ENCODE results near the gene P2RX6. TPM values are rescaled to one million over a fixed set of nuclear protein-coding genes. Genes with fewer than 3 reads are reported as not detected.

Gene P2RX6
- total and polyA plus RNA-seq, 7 donors, result under 0.01 to 2.0 (median 1.1) TPM; not detected in 1

DNA sequence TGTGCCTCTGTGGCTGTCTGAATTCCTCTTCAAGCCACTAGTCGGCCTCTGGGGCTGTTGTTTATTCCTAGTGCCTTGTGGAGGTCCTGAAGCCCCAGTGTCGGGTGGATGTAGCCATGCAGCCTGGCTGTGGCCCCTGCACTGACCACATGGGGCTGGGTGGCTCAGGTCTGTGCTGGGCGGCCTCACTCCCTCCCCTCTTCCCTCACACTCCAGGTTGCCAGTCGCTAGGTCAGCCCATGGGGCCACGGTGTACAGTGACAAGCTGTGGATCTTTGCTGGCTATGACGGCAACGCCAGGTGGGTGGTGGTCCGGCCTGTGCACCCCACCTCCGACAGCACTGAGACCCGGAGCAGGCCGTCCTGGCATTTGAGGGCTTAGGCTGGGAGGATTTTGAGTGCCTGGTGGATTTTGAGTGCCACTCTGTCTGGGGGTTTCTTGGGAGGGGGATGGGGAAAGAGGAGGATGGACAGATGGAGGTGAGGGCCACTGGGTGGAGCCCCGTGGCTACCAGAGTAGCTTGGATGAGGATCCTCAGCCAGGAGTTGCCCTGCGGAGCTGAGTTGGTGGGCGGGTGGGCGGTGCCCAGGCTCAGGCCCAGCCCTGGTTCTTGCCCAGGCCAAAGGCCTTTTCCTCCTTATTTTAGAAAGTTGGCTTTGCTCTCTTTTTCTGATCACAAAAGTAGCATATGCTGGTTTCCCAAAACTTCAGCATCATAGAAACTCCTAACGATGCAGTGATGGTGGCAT is 26.2 kb upstream of the P2RX6 start:
- intact Hi-C loops (cut with DNase I), result no loop called here
- no peak for DNase-seq
- H3K4me3 ChIP-seq, result no peak overlapping the region
- H3K27ac ChIP-seq, result no peak overlapping the region
- WGBS, 2 donors, result 94% methylated on average over 16 of the region's 16 CpGs
- H3K4me1 ChIP-seq, result peaks cover 0 to 9% (median 3%) of the 10 kb centered on the region in 4 donors
- no peaks in the 10 kb centered on the region for H3K27me3 ChIP-seq
- TF ChIP-seq, protein P1, sequence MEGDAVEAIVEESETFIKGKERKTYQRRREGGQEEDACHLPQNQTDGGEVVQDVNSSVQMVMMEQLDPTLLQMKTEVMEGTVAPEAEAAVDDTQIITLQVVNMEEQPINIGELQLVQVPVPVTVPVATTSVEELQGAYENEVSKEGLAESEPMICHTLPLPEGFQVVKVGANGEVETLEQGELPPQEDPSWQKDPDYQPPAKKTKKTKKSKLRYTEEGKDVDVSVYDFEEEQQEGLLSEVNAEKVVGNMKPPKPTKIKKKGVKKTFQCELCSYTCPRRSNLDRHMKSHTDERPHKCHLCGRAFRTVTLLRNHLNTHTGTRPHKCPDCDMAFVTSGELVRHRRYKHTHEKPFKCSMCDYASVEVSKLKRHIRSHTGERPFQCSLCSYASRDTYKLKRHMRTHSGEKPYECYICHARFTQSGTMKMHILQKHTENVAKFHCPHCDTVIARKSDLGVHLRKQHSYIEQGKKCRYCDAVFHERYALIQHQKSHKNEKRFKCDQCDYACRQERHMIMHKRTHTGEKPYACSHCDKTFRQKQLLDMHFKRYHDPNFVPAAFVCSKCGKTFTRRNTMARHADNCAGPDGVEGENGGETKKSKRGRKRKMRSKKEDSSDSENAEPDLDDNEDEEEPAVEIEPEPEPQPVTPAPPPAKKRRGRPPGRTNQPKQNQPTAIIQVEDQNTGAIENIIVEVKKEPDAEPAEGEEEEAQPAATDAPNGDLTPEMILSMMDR (IDR thresholded peaks at IDR 0.05), result no peak
- TF ChIP-seq EP300 (IDR thresholded peaks at IDR 0.05) (no peak), POLR2AphosphoS5 (IDR thresholded peaks at IDR 0.05) (no peak), POLR2A (IDR thresholded peaks at IDR 0.05) (no peak)
- no peaks in the 10 kb centered on the region for H3K9me3 ChIP-seq
- peaks cover 18 to 86% (median 35%) of the 10 kb centered on the region in 4 donors for H3K36me3 ChIP-seq

GRCh38 chr22:20989323-20990138 is 25.4 kb upstream of the P2RX6 start:
- H3K27ac ChIP-seq, result no peak overlapping the region
- H3K27me3 ChIP-seq, result no peaks in the 10 kb centered on the region
- no peaks in the 10 kb centered on the region for H3K9me3 ChIP-seq
- DNase-seq, result no peak
- 60 to 70% methylated on average over 17 of the region's 17 CpGs for WGBS, 2 donors
- TF ChIP-seq POLR2A (IDR thresholded peaks at IDR 0.05), result no peak
- TF ChIP-seq POLR2AphosphoS5 (IDR thresholded peaks at IDR 0.05), result no peak
- TF ChIP-seq, protein P1 (IDR thresholded peaks at IDR 0.05), result no peak
- TF ChIP-seq EP300 (IDR thresholded peaks at IDR 0.05), result no peak
- H3K4me1 ChIP-seq, result peaks cover 0 to 1% (median 0%) of the 10 kb centered on the region in 4 donors
- no peak overlapping the region for H3K4me3 ChIP-seq
- intact Hi-C loops (cut with DNase I), result no loop called here
- H3K36me3 ChIP-seq, result peaks cover 18 to 88% (median 38%) of the 10 kb centered on the region in 4 donors

DNA sequence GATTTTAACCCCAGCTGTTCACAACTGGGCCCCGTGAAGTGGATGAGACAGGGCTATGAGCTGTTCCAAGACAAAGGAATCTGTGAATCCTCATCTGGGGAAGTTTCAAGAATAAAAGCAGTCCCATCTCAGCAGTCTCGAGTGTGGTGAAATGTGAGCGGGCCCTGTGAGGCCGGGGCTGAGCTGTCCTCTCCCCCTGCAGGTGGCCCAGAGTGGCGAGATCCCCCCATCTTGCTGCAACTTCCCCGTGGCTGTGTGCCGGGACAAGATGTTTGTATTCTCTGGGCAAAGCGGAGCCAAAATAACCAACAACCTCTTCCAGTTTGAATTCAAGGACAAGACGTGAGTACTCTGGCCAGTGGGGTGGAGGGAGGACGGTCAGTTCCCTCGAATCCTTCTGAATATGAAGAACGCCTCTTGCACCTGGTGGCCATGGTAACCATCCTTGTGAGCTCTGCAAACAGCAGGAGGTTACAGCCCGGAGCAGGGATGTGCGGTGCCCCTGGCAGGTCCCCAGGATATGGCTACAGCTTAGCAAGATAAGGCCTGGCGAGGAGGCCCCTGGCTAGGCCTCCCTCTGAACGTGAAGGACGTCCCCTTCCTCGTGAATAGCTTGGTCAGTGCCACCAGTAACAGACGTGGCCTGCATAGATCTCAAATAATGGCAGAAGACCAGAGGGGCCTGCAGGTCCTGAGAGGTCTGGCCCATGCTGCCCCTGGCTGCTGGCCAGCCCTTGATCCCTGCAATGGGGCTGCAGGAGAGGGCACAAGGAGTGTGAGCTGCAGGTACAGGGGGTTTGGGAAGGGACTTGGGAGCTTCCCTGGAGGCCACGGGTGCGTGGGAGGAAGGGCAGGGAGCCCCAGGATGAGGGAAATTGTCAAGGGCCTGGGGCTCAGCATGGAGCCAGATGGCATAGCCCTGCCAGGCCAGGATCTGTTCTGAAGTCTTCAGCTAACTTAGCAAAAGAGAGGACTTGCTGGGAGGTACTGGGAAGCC is 24.5 kb upstream of the P2RX6 start:
- Histone ChIP-seq H3K36me3 (peaks cover 18 to 88% (median 37%) of the 10 kb centered on the region in 4 donors), H3K27me3 (no peaks in the 10 kb centered on the region), H3K9me3 (no peaks in the 10 kb centered on the region), H3K4me1 (no peaks in the 10 kb centered on the region), H3K4me3 (no peak overlapping the region), H3K27ac (no peak overlapping the region)
- DNase-seq, result no peak
- TF ChIP-seq POLR2AphosphoS5 (IDR thresholded peaks at IDR 0.05) (no peak), POLR2A (IDR thresholded peaks at IDR 0.05) (no peak), EP300 (IDR thresholded peaks at IDR 0.05) (no peak)
- TF ChIP-seq, protein P1 (IDR thresholded peaks at IDR 0.05), result no peak
- WGBS, 2 donors, result 90% methylated on average over 21 of the region's 21 CpGs
- intact Hi-C loops (cut with DNase I), result no loop called here

DNA sequence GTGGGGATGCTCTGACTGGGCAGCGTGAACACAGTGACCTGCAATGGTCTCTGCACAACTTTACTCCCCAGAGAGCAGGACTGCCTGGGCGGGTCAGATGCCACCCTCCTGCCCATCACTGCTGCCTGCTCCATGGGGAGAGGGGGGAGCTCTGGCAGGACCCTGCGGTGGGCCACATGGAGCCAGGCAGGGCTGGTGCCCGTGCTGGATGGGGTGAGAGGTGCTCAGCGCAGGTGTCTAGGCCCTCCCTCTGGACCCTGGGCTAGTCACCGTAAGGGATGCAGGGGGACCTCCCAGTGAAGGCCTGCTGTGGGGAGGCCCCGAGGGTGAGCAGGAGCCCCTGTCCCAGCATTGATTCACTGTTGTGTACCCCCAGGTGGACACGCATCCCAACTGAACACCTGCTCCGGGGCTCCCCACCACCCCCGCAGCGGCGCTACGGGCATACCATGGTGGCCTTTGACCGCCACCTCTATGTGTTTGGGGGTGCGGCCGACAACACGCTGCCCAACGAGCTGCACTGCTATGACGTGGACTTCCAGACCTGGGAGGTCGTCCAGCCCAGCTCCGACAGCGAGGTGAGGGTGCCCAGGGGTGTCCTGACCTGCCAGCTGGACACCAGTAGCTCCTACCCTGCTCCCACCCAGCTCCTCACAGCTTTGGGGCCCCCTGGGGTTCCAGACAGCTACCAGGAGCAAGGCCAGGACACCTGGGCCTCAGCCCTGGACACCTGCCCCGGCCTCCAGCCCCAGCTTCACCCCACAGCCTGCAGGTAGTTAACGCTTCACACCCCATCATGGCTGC is 23.5 kb upstream of the P2RX6 start:
- Histone ChIP-seq H3K9me3 (no peaks in the 10 kb centered on the region), H3K4me1 (no peaks in the 10 kb centered on the region), H3K4me3 (no peak overlapping the region), H3K27ac (no peak overlapping the region), H3K27me3 (no peaks in the 10 kb centered on the region), H3K36me3 (peaks cover 18 to 90% (median 34%) of the 10 kb centered on the region in 4 donors)
- TF ChIP-seq POLR2AphosphoS5 (IDR thresholded peaks at IDR 0.05), result no peak
- TF ChIP-seq POLR2A (IDR thresholded peaks at IDR 0.05), result no peak
- TF ChIP-seq, protein P1 (IDR thresholded peaks at IDR 0.05), result no peak
- no peak for TF ChIP-seq EP300 (IDR thresholded peaks at IDR 0.05)
- intact Hi-C loops (cut with DNase I), result no loop called here
- DNase-seq, result peak; percentile 66
- 92 to 96% methylated on average over 24 of the region's 24 CpGs for WGBS, 2 donors
